Measurements from ENCODE around the gene GNAS-AS1.

GRCh38 chr20:58880994-58881752, 30.5 kb upstream of the GNAS-AS1 start:
- TF ChIP-seq CTCF (IDR thresholded peaks at IDR 0.05) (no peak), POLR2A (IDR thresholded peaks at IDR 0.05) (no peak), EP300 (IDR thresholded peaks at IDR 0.05) (no peak)
